Peyer's patch (tissue), 4 donors: ENCODE measurements around the gene POLL.

Experiments used
- CTCF ChIP-seq, 6 experiments: fragments of 450-650 bp in 4 of 6; fragments of 200-600 bp in 2 of 6; sonication (generic) in 1 of 6; IDR thresholded peaks; one replicate each; pipeline ENCODE4 v1.5.1; 2017 to 2019; ENCODE audit warnings: antibody characterized with exemption in 6 of 6, mild to moderate bottlenecking in 3 of 6, moderate library complexity in 1 of 6
- POLR2A ChIP-seq, 2 donors: fragments of 450-650 bp; IDR thresholded peaks; one replicate each; pipeline ENCODE4 v1.5.1; 2017; ENCODE audit warnings: antibody characterized with exemption in 2 of 2, mild to moderate bottlenecking in 2 of 2, moderate library complexity in 2 of 2

GRCh38 chr10:101607124-101607523 is 19.1 kb upstream of the POLL start:
- no peak for TF ChIP-seq CTCF (IDR thresholded peaks at IDR 0.05)
- no peak for TF ChIP-seq POLR2A (IDR thresholded peaks at IDR 0.05)
